Measurements from ENCODE around the gene TNS1. TPM values are rescaled to one million over a fixed set of nuclear protein-coding genes. Genes with fewer than 3 reads are reported as not detected.

The TNS1 gene
- total RNA-seq, 3 donors from 2014 or later (not counting 1 experiment from before 2014, with no cell fraction given), result 1.1 to 3.0 (median 2.1) TPM

- Mint-ChIP-seq H3K4me3 (peak overlapping the region; percentile 89), H3K36me3 (no peaks in the 10 kb centered on the region), H3K27me3 (ENCODE audit: low read depth in 2 of 2) (no peaks in the 10 kb centered on the region), H3K4me1 (peaks cover 18 to 40% of the 10 kb centered on the region in 2 donors), H3K27ac (peak overlapping the region; percentile 52 to 89), H3K9me3 (no peaks in the 10 kb centered on the region)
- intact Hi-C loops (cut with micrococcal nuclease), result loop anchor here (1.0 kb wide), 4 partner anchors 97 to 279 kb away; no protein-coding TSS in a partner anchor
- WGBS (ENCODE audit: insufficient coverage), result 53% methylated on average over 9 of the region's 13 CpGs
- DNase-seq (peak in 1 of 2 donors; percentile 32), ATAC-seq (peak in 2 of 3 donors; percentile 21 to 25)
- TF ChIP-seq CTCF (IDR thresholded peaks at IDR 0.05), result no peak
- Histone ChIP-seq H3K27ac (ENCODE audit: low read length) (peak overlapping the region; percentile 16), H3K4me1 (ENCODE audit: control insufficient read depth, insufficient read depth, low read length) (peaks cover 23% of the 10 kb centered on the region), H3K4me3 (ENCODE audit: low read length) (peak overlapping the region; percentile 29), H3K27me3 (ENCODE audit: control insufficient read depth, insufficient read depth, low read length) (no peaks in the 10 kb centered on the region), H3K36me3 (ENCODE audit: control insufficient read depth, insufficient read depth, low read length) (no peaks in the 10 kb centered on the region), H3K9me3 (ENCODE audit: control insufficient read depth, insufficient read depth, low read length) (no peaks in the 10 kb centered on the region)
Measured at GRCh38 chr2:217789736-217790181, 213.0 kb downstream of the TNS1 start.

- Mint-ChIP-seq H3K9me3 (no peaks in the 10 kb centered on the region), H3K27me3 (ENCODE audit: low read depth in 2 of 2) (no peaks in the 10 kb centered on the region), H3K36me3 (no peaks in the 10 kb centered on the region), H3K4me1 (peaks cover 18 to 40% of the 10 kb centered on the region in 2 donors), H3K27ac (peak overlapping the region in 1 of 2 donors; percentile 89), H3K4me3 (peak overlapping the region; percentile 89)
- H3K36me3 ChIP-seq (ENCODE audit: control insufficient read depth, insufficient read depth, low read length), result no peaks in the 10 kb centered on the region
- H3K4me1 ChIP-seq (ENCODE audit: control insufficient read depth, insufficient read depth, low read length), result peaks cover 23% of the 10 kb centered on the region
- ATAC-seq (peak; percentile 62 to 69 (median 64)), DNase-seq (peak; percentile 74 to 78)
- 33% methylated on average over 14 of the region's 15 CpGs for WGBS (ENCODE audit: insufficient coverage)
- peak overlapping the region; percentile 29 for H3K4me3 ChIP-seq (ENCODE audit: low read length)
- H3K27ac ChIP-seq (ENCODE audit: low read length), result no peak overlapping the region
- no peaks in the 10 kb centered on the region for H3K27me3 ChIP-seq (ENCODE audit: control insufficient read depth, insufficient read depth, low read length)
- intact Hi-C loops (cut with micrococcal nuclease), result loop anchor here (1.0 kb wide), 4 partner anchors 97 to 279 kb away; no protein-coding TSS in a partner anchor
- H3K9me3 ChIP-seq (ENCODE audit: control insufficient read depth, insufficient read depth, low read length), result no peaks in the 10 kb centered on the region
- peak; percentile 99 for TF ChIP-seq CTCF (IDR thresholded peaks at IDR 0.05)
Measured at GRCh38 chr2:217789003-217789735, 213.6 kb downstream of the TNS1 start.

- no peaks in the 10 kb centered on the region for H3K36me3 ChIP-seq (ENCODE audit: control insufficient read depth, insufficient read depth, low read length)
- no peak overlapping the region for H3K27ac ChIP-seq (ENCODE audit: low read length)
- H3K9me3 ChIP-seq (ENCODE audit: control insufficient read depth, insufficient read depth, low read length), result no peaks in the 10 kb centered on the region
- H3K9me3 Mint-ChIP-seq, result no peaks in the 10 kb centered on the region
- intact Hi-C loops (cut with micrococcal nuclease), result loop anchor here (1.0 kb wide), 4 partner anchors 98 to 280 kb away; no protein-coding TSS in a partner anchor
- TF ChIP-seq CTCF (IDR thresholded peaks at IDR 0.05), result no peak
- no peaks in the 10 kb centered on the region for H3K27me3 ChIP-seq (ENCODE audit: control insufficient read depth, insufficient read depth, low read length)
- ATAC-seq (no peak), DNase-seq (no peak)
- H3K4me1 Mint-ChIP-seq, result peaks cover 18 to 40% of the 10 kb centered on the region in 2 donors
- H3K4me1 ChIP-seq (ENCODE audit: control insufficient read depth, insufficient read depth, low read length), result peaks cover 23% of the 10 kb centered on the region
- H3K4me3 ChIP-seq (ENCODE audit: low read length), result no peak overlapping the region
- WGBS (ENCODE audit: insufficient coverage), result 92% methylated on average over 7 of the region's 7 CpGs
- H3K4me3 Mint-ChIP-seq, result peak overlapping the region; percentile 65
- H3K36me3 Mint-ChIP-seq, result no peaks in the 10 kb centered on the region
- H3K27me3 Mint-ChIP-seq (ENCODE audit: low read depth in 2 of 2), result no peaks in the 10 kb centered on the region
- no peak overlapping the region for H3K27ac Mint-ChIP-seq
Measured at GRCh38 chr2:217788669-217789002, 214.2 kb downstream of the TNS1 start.
